Ammon's horn (tissue), 1 donor: ENCODE results near the gene KIN.
"Not testable (repeated sequence)": the region's sequence is repeated elsewhere in the genome, so short reads cannot be mapped to it uniquely, and the experiment has no call there.

ENCODE experiments used
- DNase-seq: peaks from one replicate; pipeline ENCODE4 v3.0.0-alpha.2; 2016; ENCODE audit warnings: low spot score

KIN gene

GRCh38 chr10:7787857-7788638, at the start of gene KIN, which contains the start of gene ATP5F1C:
KIN (minus strand) TSS chr10:7787993; CDS start chr10:7787933, 60 bp downstream.
ATP5F1C (plus strand) TSS chr10:7788177; CDS start chr10:7788208, 31 bp downstream.
- DNase-seq = peak; percentile 99

GRCh38 chr10:7836571-7836970, 48.8 kb upstream of the KIN start:
- DNase-seq = no peak

GRCh38 chr10:7834262-7834661, 46.5 kb upstream of the KIN start:
- DNase-seq = no peak

- DNase-seq = no peak
Observed at GRCh38 chr10:7833210-7833609, 45.4 kb upstream of the KIN start.

GRCh38 chr10:7832060-7832459, 44.3 kb upstream of the KIN start:
- DNase-seq = no peak

GRCh38 chr10:7829289-7829834, 41.6 kb upstream of the KIN start:
- no peak for DNase-seq

GRCh38 chr10:7826971-7827370, 39.2 kb upstream of the KIN start:
- DNase-seq = no peak

DNA sequence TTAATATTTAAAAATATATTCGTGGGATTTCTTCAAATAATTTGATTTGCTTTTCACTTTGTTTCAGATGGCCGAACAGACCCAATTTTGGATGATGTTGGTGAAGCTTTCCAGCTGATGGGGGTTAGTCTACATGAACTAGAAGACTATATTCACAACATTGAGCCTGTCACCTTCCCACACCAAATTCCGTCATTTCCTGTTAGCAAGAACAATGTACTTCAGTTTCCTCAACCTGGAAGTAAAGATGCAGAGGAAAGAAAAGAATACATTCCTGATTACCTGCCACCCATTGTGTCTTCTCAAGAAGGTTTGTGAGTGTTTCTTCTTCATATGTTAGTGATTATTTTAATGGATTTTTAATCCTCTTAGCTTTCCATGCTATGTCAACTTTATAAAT, 36.5 kb upstream of the KIN start:
- no peak for DNase-seq

- DNase-seq = peak; percentile 67
Observed at GRCh38 chr10:7819121-7819460, 31.3 kb upstream of the KIN start.

- DNase-seq = peak; percentile 92
Observed at GRCh38 chr10:7818295-7819120, 30.7 kb upstream of the KIN start, which contains the start of gene TAF3. TAF3 (plus strand) TSS chr10:7818505; CDS start chr10:7818710, 205 bp downstream.

DNA sequence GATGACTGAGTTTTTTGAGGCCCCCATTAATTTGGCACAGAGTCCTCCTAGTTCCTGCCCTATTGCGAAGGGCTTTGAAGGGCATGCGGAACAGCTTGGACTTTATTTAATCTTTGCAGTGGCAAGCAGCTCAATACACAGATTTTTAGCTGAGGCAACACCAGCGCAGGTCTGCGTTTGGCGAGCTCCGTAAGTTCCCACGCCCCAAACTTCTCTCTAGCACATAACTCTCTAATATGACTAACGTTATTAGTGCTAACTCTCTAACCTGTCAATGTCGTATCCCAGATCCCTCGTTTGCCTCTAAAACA, 30.1 kb upstream of the KIN start:
- DNase-seq = no peak

DNA sequence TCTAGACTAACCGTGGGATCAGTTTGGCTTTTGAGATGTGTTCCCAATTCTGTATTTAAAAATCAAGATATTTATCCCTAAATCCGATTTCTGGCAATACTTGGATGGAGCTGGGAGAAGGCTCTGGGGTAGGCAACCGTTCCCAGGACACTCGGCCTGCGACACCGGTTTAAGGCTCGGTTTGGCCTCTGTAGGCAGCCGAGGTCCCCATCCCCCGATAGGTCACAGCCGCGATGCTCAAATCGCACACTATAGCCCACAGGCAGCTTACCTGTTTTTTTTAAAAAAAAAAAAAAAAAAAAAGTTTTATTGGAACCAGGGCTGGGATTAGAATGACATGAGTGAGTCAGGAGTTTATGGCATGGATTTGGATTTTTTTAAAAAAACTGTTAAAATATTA, 29.8 kb upstream of the KIN start:
- DNase-seq = no peak

GRCh38 chr10:7813481-7813880, 25.7 kb upstream of the KIN start:
- no peak for DNase-seq

DNA sequence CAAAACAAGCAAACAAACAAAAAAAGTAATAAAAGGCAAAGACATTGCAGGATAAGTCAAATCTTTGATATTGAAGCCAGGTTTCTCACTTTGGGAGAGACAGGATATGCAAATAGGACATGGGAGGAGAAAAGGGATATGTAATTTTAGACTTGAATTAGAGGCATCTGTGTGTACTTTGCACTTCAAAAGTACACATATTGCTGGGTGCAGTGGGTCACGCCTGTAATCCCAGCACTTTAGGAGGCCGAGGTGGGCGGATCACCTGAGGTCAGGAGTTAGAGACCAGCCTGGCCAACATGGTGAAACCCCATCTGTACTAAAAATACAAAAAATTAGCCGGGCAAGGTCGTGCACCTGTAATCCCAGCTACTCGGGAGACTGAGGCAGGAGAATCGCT, 23.9 kb upstream of the KIN start:
- DNase-seq = not testable (repeated sequence)

DNA sequence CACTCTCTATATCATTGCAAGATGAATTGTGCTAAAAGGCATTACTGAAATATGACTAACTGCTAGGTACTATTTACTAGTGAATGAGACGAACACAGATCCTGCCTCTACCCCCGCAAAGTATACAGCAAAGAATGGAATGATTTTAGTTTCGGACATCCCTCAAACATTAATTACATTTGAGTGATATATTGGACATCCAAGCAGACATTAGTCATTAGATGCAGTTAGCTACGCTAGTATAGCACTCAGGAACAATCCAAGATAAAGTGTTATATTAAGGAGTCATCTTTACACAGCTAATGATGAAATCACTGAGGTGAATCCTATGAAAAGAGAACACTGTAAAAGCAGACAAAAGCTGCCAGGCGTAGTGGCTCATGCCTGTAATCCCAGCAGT, 23.2 kb upstream of the KIN start:
- no peak for DNase-seq

DNA sequence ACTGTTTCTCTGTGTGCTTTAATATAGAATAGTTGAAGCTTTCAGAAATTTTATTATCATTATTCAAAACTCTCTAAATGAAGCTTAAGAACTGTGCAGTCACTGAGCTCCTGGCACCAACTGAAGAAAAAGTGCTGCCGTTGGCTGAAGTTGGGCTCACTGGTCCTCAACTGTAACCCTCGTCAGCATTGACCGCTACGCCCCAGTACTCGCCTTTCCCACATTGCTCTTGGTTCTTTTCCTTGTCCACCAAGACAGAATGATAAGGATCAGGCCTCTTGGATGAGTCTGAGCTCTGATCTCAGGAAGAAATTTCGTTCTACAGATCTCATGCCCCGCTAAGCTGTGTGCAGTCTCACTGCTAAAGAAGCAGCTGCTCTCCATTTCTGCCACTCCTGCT, 22.6 kb upstream of the KIN start:
- no peak for DNase-seq

DNA sequence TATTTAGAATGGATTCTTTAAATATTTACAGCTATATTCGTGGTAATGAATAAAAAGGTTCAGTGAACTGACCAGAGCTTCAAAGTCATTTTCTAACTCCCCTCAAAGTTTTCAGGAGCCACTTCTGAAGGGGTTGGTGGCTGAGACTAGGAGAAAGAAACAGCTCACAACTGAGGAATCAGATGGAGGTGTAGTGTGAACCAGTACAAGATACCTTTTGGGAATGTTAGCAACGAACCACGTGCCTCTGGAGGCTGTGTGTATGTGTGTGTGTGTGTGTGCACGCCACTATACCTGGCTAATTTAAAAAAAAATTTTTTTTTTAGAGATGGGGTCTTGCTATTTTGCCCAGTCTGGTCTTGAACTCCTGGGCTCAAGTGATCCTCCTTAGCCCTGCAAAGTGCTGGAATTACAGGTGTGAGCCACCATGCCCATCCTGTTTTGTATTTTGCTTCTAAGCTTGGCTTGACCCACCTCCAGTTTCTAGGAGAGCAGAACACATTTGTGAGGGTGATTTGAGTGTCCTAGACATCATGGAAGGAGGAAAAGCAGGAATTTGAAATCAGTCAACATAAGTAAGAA, 21.0 kb upstream of the KIN start:
- DNase-seq = no peak

GRCh38 chr10:7804741-7805140, 16.9 kb upstream of the KIN start:
- DNase-seq = no peak

DNA sequence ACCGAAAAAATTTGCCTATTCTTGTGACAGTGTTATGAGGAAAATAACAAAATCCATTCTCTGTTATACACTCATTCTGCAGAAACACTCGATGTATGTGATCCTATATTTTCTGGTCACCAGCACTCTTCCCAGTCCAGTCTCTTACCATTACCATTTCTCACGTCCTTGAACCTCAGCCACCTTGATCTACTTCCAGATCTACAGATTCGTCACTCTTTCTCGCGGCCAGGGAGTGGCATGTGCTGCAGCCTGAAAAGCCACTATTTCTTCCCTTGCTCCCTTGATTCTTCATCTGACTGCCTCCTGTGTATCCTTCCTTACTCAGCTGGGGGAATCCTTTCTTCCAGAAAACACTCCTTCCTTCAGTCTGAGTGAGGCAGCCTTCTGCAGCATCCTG, 16.4 kb upstream of the KIN start:
- DNase-seq = no peak

GRCh38 chr10:7802606-7803005, 14.8 kb upstream of the KIN start:
- DNase-seq = no peak

DNA sequence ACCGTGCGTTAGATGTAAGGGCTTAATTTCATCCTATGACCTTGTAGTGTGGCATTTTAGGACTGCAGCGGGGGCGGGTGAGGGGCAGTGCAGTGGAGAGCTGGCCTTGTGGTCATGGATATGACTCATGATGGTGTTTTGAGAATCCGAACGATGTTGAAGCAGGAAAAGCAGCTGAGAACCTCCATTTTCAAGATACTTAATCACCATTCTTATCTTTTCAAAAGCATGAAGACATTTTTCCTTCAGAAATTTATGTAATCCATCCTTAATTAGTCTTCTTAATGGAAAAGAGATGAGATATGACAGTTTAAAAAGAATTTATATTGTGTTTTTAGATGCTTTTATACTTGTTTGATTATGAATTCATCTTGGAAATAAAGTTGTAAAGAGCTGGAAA, 9.8 kb upstream of the KIN start:
- no peak for DNase-seq

- DNase-seq = no peak
Observed at GRCh38 chr10:7795605-7796004, 7.8 kb upstream of the KIN start.
